Ishikawa (cell line): ENCODE measurements around the gene BACE1.

Source experiments
- CEBPB ChIP-seq: IDR thresholded peaks from 2 replicates; pipeline ENCODE4 v1.6.1; 2012
- CREB1 ChIP-seq: IDR thresholded peaks from 2 replicates; pipeline ENCODE4 v1.6.1; 2012; ENCODE audit warnings: low read depth
- EGR1 ChIP-seq: IDR thresholded peaks from 2 replicates; pipeline ENCODE4 v1.6.1; 2012
- EP300 ChIP-seq: IDR thresholded peaks from 2 replicates; pipeline ENCODE4 v1.6.1; 2012; ENCODE audit warnings: borderline replicate concordance
- FOXM1 ChIP-seq: IDR thresholded peaks from 2 replicates; pipeline ENCODE4 v1.6.1; 2012; ENCODE audit warnings: low read depth, borderline replicate concordance
- MAX ChIP-seq: IDR thresholded peaks from 2 replicates; pipeline ENCODE4 v1.6.1; 2012
- NFIC ChIP-seq: IDR thresholded peaks from 2 replicates; pipeline ENCODE4 v1.6.1; 2012
- RAD21 ChIP-seq: IDR thresholded peaks from 2 replicates; pipeline ENCODE4 v1.6.1; 2012; ENCODE audit warnings: low read depth
- REST ChIP-seq: IDR thresholded peaks from 2 replicates; pipeline ENCODE4 v1.6.1; 2012; ENCODE audit warnings: low read depth, mild to moderate bottlenecking
- TAF1 ChIP-seq: IDR thresholded peaks from 2 replicates; pipeline ENCODE4 v1.6.1; 2012; ENCODE audit warnings: low read depth, mild to moderate bottlenecking
- TCF12 ChIP-seq: IDR thresholded peaks from 2 replicates; pipeline ENCODE4 v1.6.1; 2012; ENCODE audit warnings: low read depth
- TEAD4 ChIP-seq: IDR thresholded peaks from 2 replicates; pipeline ENCODE4 v1.6.1; 2012
- USF1 ChIP-seq: IDR thresholded peaks from 2 replicates; pipeline ENCODE4 v1.6.1; 2012
- YY1 ChIP-seq: IDR thresholded peaks from 2 replicates; pipeline ENCODE4 v1.6.1; 2012; ENCODE audit warnings: low read depth
- ZBTB7A ChIP-seq: IDR thresholded peaks from 2 replicates; pipeline ENCODE4 v1.6.1; 2012; ENCODE audit warnings: low read depth

BACE1 gene

GRCh38 chr11:117315285-117316196 lies 515 bp downstream of the BACE1 start:
- TF ChIP-seq FOXM1 (no peak), CREB1 (no peak), MAX (no peak), EGR1 (no peak), TAF1 (no peak), YY1 (no peak), CEBPB (no peak), ZBTB7A (no peak), RAD21 (no peak), EP300 (no peak), REST (no peak), TCF12 (no peak), NFIC (no peak), TEAD4 (no peak), USF1 (no peak)

GRCh38 chr11:117314840-117315239 lies 1.2 kb downstream of the BACE1 start:
- TF ChIP-seq YY1 (no peak), EP300 (no peak), CEBPB (no peak), TEAD4 (no peak), EGR1 (no peak)

- no peak for TF ChIP-seq TAF1
- TF ChIP-seq TEAD4: no peak
- no peak for TF ChIP-seq YY1
- TF ChIP-seq REST: no peak
- TF ChIP-seq RAD21: no peak
- no peak for TF ChIP-seq USF1
- TF ChIP-seq CEBPB: no peak
- no peak for TF ChIP-seq EGR1
- TF ChIP-seq ZBTB7A: no peak
- TF ChIP-seq NFIC: no peak
- TF ChIP-seq CREB1: no peak
- no peak for TF ChIP-seq TCF12
- no peak for TF ChIP-seq EP300
- TF ChIP-seq FOXM1: no peak
- no peak for TF ChIP-seq MAX
Observed at GRCh38 chr11:117313828-117314768, 2.0 kb downstream of the BACE1 start.

GRCh38 chr11:117313091-117313490 lies 3.0 kb downstream of the BACE1 start:
- no peak for TF ChIP-seq ZBTB7A
- no peak for TF ChIP-seq TEAD4
- no peak for TF ChIP-seq YY1
- no peak for TF ChIP-seq CEBPB
- no peak for TF ChIP-seq NFIC
- TF ChIP-seq USF1: no peak
- no peak for TF ChIP-seq TCF12
- TF ChIP-seq EP300: no peak
- no peak for TF ChIP-seq CREB1
- TF ChIP-seq EGR1: no peak
- TF ChIP-seq FOXM1: no peak
- TF ChIP-seq REST: no peak
- TF ChIP-seq RAD21: no peak
- no peak for TF ChIP-seq TAF1
- no peak for TF ChIP-seq MAX
